HEK293 (cell line): Measurements from ENCODE around the gene ACADL.
"Not testable (repeated sequence)": the region's sequence is repeated elsewhere in the genome, so short reads cannot be mapped to it uniquely, and the experiment has no call there.

Source experiments
- CTCF ChIA-PET: fragments of 350-600 bp; formaldehyde crosslinking; extraction: SDS; loops from one replicate; lab custom pipeline; 2021; ENCODE audit warnings: antibody characterized with exemption; lab: Yijun Ruan, JAX
- POLR2A ChIA-PET: fragments of 300-600 bp; formaldehyde crosslinking; extraction: SDS; loops from one replicate; lab custom pipeline; 2020; ENCODE audit warnings: antibody characterized with exemption, inconsistent platforms; lab: Yijun Ruan, JAX
- H3K27ac ChIP-seq: fragments of 200-500 bp; sonication (Bioruptor generic); 2 replicates; pipeline ENCODE4 v1.5.1; 2014; ENCODE audit warnings: low read depth, low read length, control low read depth, inconsistent platforms; ENCODE audit errors: extremely low read depth
- H3K36me3 ChIP-seq, 2 experiments: fragments of 200-500 bp in 1 of 2; sonication (Bioruptor generic) in 1 of 2; 1 replicate in 1 of 2; 2 replicates in 1 of 2; pipeline ENCODE4 v1.5.1; 2014 to 2017; ENCODE audit warnings: inconsistent platforms in 2 of 2, low read length in 2 of 2; ENCODE audit not compliant: control insufficient read depth in 2 of 2, insufficient read depth in 1 of 2
- H3K4me1 ChIP-seq: fragments of 200-500 bp; sonication (Bioruptor generic); 2 replicates; pipeline ENCODE4 v1.5.1; 2014; ENCODE audit warnings: mild to moderate bottlenecking, low read length, inconsistent platforms; ENCODE audit not compliant: control insufficient read depth, insufficient read depth
- H3K4me3 ChIP-seq: 2 replicates; pipeline ENCODE4 v1.5.1; 2011; ENCODE audit warnings: low read depth, mild to moderate bottlenecking, control low read depth, low read length, moderate library complexity
- H3K9me3 ChIP-seq: fragments of 200-500 bp; sonication (Bioruptor generic); 2 replicates; pipeline ENCODE4 v1.5.1; 2014; ENCODE audit warnings: low read depth, low read length, inconsistent platforms; ENCODE audit not compliant: control insufficient read depth, insufficient read depth
- GLIS2 ChIP-seq: fragments of 450-650 bp; formaldehyde crosslinking; IDR thresholded peaks from 2 replicates; pipeline ENCODE4 v1.5.1; 2016; ENCODE audit warnings: missing biosample characterization, missing genetic modification characterization
- HOXC10 ChIP-seq: sonication (generic); formaldehyde crosslinking; IDR thresholded peaks from 2 replicates; pipeline ENCODE4 v1.8.1; 2023; ENCODE audit warnings: mild to moderate bottlenecking, missing genetic modification reagents
- OSR2 ChIP-seq: fragments of 450-650 bp; formaldehyde crosslinking; IDR thresholded peaks from 2 replicates; pipeline ENCODE4 v1.5.1; 2016; ENCODE audit warnings: missing biosample characterization, missing genetic modification characterization
- SP3 ChIP-seq: fragments of 450-650 bp; formaldehyde crosslinking; IDR thresholded peaks from 2 replicates; pipeline ENCODE4 v1.5.1; 2016; ENCODE audit warnings: missing biosample characterization, missing genetic modification characterization
- ZBTB17 ChIP-seq: fragments of 450-650 bp; formaldehyde crosslinking; IDR thresholded peaks from 2 replicates; pipeline ENCODE4 v1.5.1; 2016; ENCODE audit warnings: missing biosample characterization, missing genetic modification characterization
- ZBTB44 ChIP-seq: fragments of 450-650 bp; IDR thresholded peaks from 2 replicates; pipeline ENCODE4 v1.5.1; 2018; ENCODE audit warnings: missing biosample characterization, mild to moderate bottlenecking, missing genetic modification characterization
- ZFP69B ChIP-seq: fragments of 450-650 bp; formaldehyde crosslinking; IDR thresholded peaks from 2 replicates; pipeline ENCODE4 v1.5.1; 2016; ENCODE audit warnings: missing biosample characterization, missing genetic modification characterization
- ZIC2 ChIP-seq: fragments of 450-650 bp; formaldehyde crosslinking; IDR thresholded peaks from 2 replicates; pipeline ENCODE4 v1.5.1; 2016; ENCODE audit warnings: missing biosample characterization, missing genetic modification characterization
- ZNF138 ChIP-seq: fragments of 450-650 bp; formaldehyde crosslinking; IDR thresholded peaks from 2 replicates; pipeline ENCODE4 v1.5.1; 2016; ENCODE audit warnings: missing biosample characterization, missing genetic modification characterization, borderline replicate concordance
- ZNF140 ChIP-seq: fragments of 450-650 bp; formaldehyde crosslinking; IDR thresholded peaks from 2 replicates; pipeline ENCODE4 v1.5.1; 2016; ENCODE audit warnings: missing biosample characterization, missing genetic modification characterization
- ZNF157 ChIP-seq: fragments of 450-650 bp; formaldehyde crosslinking; IDR thresholded peaks from 2 replicates; pipeline ENCODE4 v1.5.1; 2016; ENCODE audit warnings: missing biosample characterization, missing genetic modification characterization
- ZNF221 ChIP-seq: fragments of 450-650 bp; formaldehyde crosslinking; IDR thresholded peaks from 2 replicates; pipeline ENCODE4 v1.5.1; 2017; ENCODE audit warnings: missing biosample characterization, missing genetic modification characterization, borderline replicate concordance
- ZNF23 ChIP-seq: fragments of 450-650 bp; formaldehyde crosslinking; IDR thresholded peaks from 2 replicates; pipeline ENCODE4 v1.5.1; 2016; ENCODE audit warnings: missing biosample characterization, missing genetic modification characterization, borderline replicate concordance
- ZNF239 ChIP-seq: fragments of 450-650 bp; formaldehyde crosslinking; IDR thresholded peaks from 2 replicates; pipeline ENCODE4 v1.5.1; 2016; ENCODE audit warnings: missing biosample characterization, missing genetic modification characterization
- ZNF324 ChIP-seq: fragments of 450-650 bp; formaldehyde crosslinking; IDR thresholded peaks from 2 replicates; pipeline ENCODE4 v1.5.1; 2016; ENCODE audit warnings: missing biosample characterization, missing genetic modification characterization
- ZNF341 ChIP-seq: fragments of 450-650 bp; formaldehyde crosslinking; IDR thresholded peaks from 2 replicates; pipeline ENCODE4; 2016; ENCODE audit warnings: low read depth, missing biosample characterization, missing genetic modification characterization
- ZNF350 ChIP-seq: fragments of 450-650 bp; formaldehyde crosslinking; IDR thresholded peaks from 2 replicates; pipeline ENCODE4 v1.5.0; 2017; ENCODE audit warnings: missing biosample characterization, mild to moderate bottlenecking, missing genetic modification characterization
- ZNF362 ChIP-seq: fragments of 450-650 bp; formaldehyde crosslinking; IDR thresholded peaks from 2 replicates; pipeline ENCODE4 v1.5.1; 2016; ENCODE audit warnings: missing biosample characterization, missing genetic modification characterization
- ZNF366 ChIP-seq: fragments of 450-650 bp; formaldehyde crosslinking; conservative IDR thresholded peaks from 2 replicates; pipeline ENCODE4 v1.5.1; 2016; ENCODE audit warnings: missing biosample characterization, missing genetic modification characterization
- ZNF510 ChIP-seq: fragments of 450-650 bp; formaldehyde crosslinking; IDR thresholded peaks from 2 replicates; pipeline ENCODE4 v1.5.1; 2018; ENCODE audit warnings: mild to moderate bottlenecking, missing genetic modification characterization, missing biosample characterization; ENCODE audit not compliant: insufficient replicate concordance
- ZNF610 ChIP-seq: fragments of 450-650 bp; formaldehyde crosslinking; IDR thresholded peaks from 2 replicates; pipeline ENCODE4 v1.5.1; 2016; ENCODE audit warnings: missing biosample characterization, missing genetic modification characterization, borderline replicate concordance
- ZNF639 ChIP-seq: fragments of 450-650 bp; formaldehyde crosslinking; IDR thresholded peaks from 2 replicates; pipeline ENCODE4 v1.5.1; 2016; ENCODE audit warnings: missing biosample characterization, missing genetic modification characterization
- ZNF777 ChIP-seq: fragments of 450-650 bp; formaldehyde crosslinking; IDR thresholded peaks from 2 replicates; pipeline ENCODE4 v1.5.1; 2017; ENCODE audit warnings: missing biosample characterization, missing genetic modification characterization, borderline replicate concordance
- ZSCAN16 ChIP-seq: fragments of 450-650 bp; formaldehyde crosslinking; IDR thresholded peaks from 2 replicates; pipeline ENCODE4 v1.5.1; 2016; ENCODE audit warnings: missing biosample characterization, missing genetic modification characterization
- ZSCAN30 ChIP-seq: fragments of 450-650 bp; IDR thresholded peaks from 2 replicates; pipeline ENCODE4 v1.5.1; 2018; ENCODE audit warnings: missing biosample characterization, mild to moderate bottlenecking, missing genetic modification characterization, moderate library complexity
- TF ChIP-seq, protein P1 (sequence below): fragments of 450-650 bp; formaldehyde crosslinking; optimal IDR thresholded peaks from 2 replicates; pipeline ENCODE3; 2016; ENCODE audit warnings: missing biosample characterization, mild to moderate bottlenecking, missing genetic modification characterization
- TF ChIP-seq, protein P2 (sequence below): fragments of 450-650 bp; formaldehyde crosslinking; IDR thresholded peaks from 2 replicates; pipeline ENCODE4 v1.5.1; 2017; ENCODE audit warnings: missing biosample characterization, missing genetic modification characterization

The ACADL gene

DNA sequence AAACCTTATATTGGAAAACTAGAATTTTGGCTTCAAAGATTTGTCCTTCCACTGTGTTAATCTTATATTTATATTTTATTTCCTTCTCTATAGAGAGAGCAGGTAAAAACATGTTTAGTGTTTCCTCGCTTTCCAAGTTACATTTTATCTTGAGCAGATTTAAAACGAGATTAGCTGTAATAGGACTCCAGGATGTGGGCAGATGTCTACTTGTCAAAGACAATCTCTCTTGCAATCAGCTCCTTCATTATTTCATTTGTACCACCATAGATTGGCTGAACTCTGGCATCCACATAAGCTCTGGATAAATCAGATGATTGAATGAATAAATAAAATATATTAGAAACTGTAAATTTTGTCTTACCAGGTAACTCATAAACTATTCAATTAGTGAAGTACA, 36.5 kb downstream of the ACADL start:
- no peak overlapping the region for H3K27ac ChIP-seq
- H3K4me1 ChIP-seq, result peaks cover 6% of the 10 kb centered on the region
- POLR2A ChIA-PET, result no interaction called here
- no peaks in the 10 kb centered on the region for H3K36me3 ChIP-seq
- CTCF ChIA-PET, result interaction anchor here (1.3 to 2.2 kb wide), 2 partner anchors 10 to 211 kb away, joined by 5 to 7 read pairs; no protein-coding TSS in a partner anchor
- H3K9me3 ChIP-seq, result no peaks in the 10 kb centered on the region
- no peak overlapping the region for H3K4me3 ChIP-seq
- no peak for TF ChIP-seq ZNF324
- no peak for TF ChIP-seq ZBTB44 (tag by site-specific recombination)
- TF ChIP-seq ZFP69B, result no peak
- no peak for TF ChIP-seq HOXC10 (CRISPR knock-in tag)
- no peak for TF ChIP-seq SP3
- no peak for TF ChIP-seq ZNF639
- TF ChIP-seq ZNF777 (tag by site-specific recombination), result no peak
- no peak for TF ChIP-seq ZNF350

- H3K4me1 ChIP-seq, result peaks cover 6% of the 10 kb centered on the region
- TF ChIP-seq ZNF239 (tag by site-specific recombination) (no peak), ZNF362 (no peak), ZNF138 (tag by site-specific recombination) (no peak), ZBTB17 (tag by site-specific recombination) (no peak), ZNF23 (tag by site-specific recombination) (no peak), ZNF157 (tag by site-specific recombination) (no peak), ZNF510 (tag by site-specific recombination) (no peak), ZNF610 (tag by site-specific recombination) (no peak), GLIS2 (tag by site-specific recombination) (no peak), ZNF140 (no peak), ZNF341 (tag by site-specific recombination) (no peak), ZSCAN30 (no peak), OSR2 (tag by site-specific recombination) (no peak), ZNF221 (tag by site-specific recombination) (no peak), ZNF366 (tag by site-specific recombination) (no peak), ZIC2 (tag by site-specific recombination) (no peak), ZSCAN16 (no peak)
- TF ChIP-seq, protein P1, sequence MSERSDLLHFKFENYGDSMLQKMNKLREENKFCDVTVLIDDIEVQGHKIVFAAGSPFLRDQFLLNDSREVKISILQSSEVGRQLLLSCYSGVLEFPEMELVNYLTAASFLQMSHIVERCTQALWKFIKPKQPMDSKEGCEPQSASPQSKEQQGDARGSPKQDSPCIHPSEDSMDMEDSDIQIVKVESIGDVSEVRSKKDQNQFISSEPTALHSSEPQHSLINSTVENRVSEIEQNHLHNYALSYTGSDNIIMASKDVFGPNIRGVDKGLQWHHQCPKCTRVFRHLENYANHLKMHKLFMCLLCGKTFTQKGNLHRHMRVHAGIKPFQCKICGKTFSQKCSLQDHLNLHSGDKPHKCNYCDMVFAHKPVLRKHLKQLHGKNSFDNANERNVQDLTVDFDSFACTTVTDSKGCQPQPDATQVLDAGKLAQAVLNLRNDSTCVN, result no peak
- TF ChIP-seq, protein P2, sequence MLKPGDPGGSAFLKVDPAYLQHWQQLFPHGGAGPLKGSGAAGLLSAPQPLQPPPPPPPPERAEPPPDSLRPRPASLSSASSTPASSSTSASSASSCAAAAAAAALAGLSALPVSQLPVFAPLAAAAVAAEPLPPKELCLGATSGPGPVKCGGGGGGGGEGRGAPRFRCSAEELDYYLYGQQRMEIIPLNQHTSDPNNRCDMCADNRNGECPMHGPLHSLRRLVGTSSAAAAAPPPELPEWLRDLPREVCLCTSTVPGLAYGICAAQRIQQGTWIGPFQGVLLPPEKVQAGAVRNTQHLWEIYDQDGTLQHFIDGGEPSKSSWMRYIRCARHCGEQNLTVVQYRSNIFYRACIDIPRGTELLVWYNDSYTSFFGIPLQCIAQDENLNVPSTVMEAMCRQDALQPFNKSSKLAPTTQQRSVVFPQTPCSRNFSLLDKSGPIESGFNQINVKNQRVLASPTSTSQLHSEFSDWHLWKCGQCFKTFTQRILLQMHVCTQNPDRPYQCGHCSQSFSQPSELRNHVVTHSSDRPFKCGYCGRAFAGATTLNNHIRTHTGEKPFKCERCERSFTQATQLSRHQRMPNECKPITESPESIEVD, result no peak
- no peaks in the 10 kb centered on the region for H3K9me3 ChIP-seq
- ChIA-PET POLR2A (no interaction called here), CTCF (interaction anchor here (1.3 to 2.2 kb wide), 2 partner anchors 10 to 210 kb away, joined by 5 to 7 read pairs; no protein-coding TSS in a partner anchor)
- H3K4me3 ChIP-seq, result no peak overlapping the region
- H3K27ac ChIP-seq, result no peak overlapping the region
- H3K36me3 ChIP-seq, result no peaks in the 10 kb centered on the region
Observed at GRCh38 chr2:210188190-210188589, 37.1 kb downstream of the ACADL start.

GRCh38 chr2:210183936-210184335, 41.3 kb downstream of the ACADL start:
- H3K36me3 ChIP-seq, H3K4me3 ChIP-seq, H3K9me3 ChIP-seq, POLR2A ChIA-PET, H3K27ac ChIP-seq: not testable (repeated sequence)
- CTCF ChIA-PET, result interaction anchor here (1.9 kb wide), 1 partner anchor 15 kb away, joined by 7 read pairs; no protein-coding TSS in a partner anchor
- peaks cover 16% of the 10 kb centered on the region for H3K4me1 ChIP-seq
